ENCODE results near the gene ATP6V0A4. TPM values are rescaled to one million over a fixed set of nuclear protein-coding genes. Genes with fewer than 3 reads are reported as not detected.

Gene ATP6V0A4
- total and polyA plus RNA-seq, 2 donors (not counting 1 experiment from before 2014, with no cell fraction given), result not detected

DNA sequence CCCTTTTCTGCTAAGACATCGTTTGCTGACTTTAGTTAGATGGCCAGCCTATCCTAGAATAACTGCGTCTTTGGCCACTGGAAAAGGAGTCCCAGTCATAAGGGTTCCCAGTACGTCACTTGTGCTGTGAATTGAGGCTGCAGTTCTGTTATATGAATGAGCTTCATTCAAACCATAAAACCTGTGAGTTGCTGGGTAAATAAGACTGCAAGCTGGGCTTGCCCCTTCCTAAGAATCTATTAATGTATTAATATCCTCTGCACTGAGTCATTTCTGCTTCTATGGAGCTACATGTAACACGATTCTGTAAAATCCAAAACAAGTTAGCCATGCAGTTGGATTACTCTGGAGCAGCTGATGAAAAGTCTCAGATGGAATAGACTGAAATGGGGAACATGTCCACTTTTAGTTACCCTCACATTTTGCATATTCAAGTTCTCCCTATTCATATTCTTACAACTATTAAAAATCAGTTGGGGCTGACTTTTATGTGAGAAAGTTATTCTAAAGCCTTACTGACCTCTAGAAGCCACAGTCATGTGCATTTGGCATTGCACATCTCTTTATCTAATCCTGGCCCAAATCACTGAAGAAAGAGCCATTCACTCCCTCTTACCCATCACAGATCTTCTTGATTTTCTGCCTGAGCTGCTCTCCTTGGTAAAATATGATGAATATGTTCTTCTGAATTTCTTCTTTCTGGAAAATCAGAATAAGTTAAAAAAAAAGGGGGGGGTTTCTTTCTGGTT, 42.0 kb downstream of the ATP6V0A4 start:
- ATAC-seq (ENCODE audit: low read depth), result no peak
- intact Hi-C loops (cut with micrococcal nuclease), result no loop called here
- Histone ChIP-seq H3K79me2 (ENCODE audit: control insufficient read depth, insufficient read depth, low read length) (no peaks in the 10 kb centered on the region), H2AFZ (ENCODE audit: insufficient read depth, low read depth, low read length, poor library complexity, severe bottlenecking) (no peak overlapping the region), H3K9me3 (ENCODE audit: control extremely low read depth in 1 of 3, control insufficient read depth in 2 of 3, insufficient read depth in 1 of 3, low read length in 2 of 3) (peaks cover 0 to 10% (median 0%) of the 10 kb centered on the region in 3 donors), H3K4me2 (replicated peaks; ENCODE audit: low read depth, low read length, poor library complexity, severe bottlenecking) (no peak overlapping the region), H3K27ac (ENCODE audit: low read length in 2 of 2) (no peak overlapping the region), H3K4me1 (ENCODE audit: control insufficient read depth in 2 of 2, insufficient read depth in 2 of 2, low read length in 2 of 2) (peaks cover 0 to 2% of the 10 kb centered on the region in 2 donors), H3K36me3 (replicated peaks in 1 of 2; ENCODE audit: control extremely low read depth in 1 of 2, control insufficient read depth in 1 of 2, extremely low read depth in 1 of 2, insufficient read depth in 2 of 2, low read length in 1 of 2) (no peaks in the 10 kb centered on the region), H3K4me3 (ENCODE audit: control extremely low read depth in 1 of 5, extremely low read depth in 1 of 5, insufficient read depth in 1 of 5, low read depth in 2 of 5, low read length in 4 of 5) (no peak overlapping the region), H4K20me1 (ENCODE audit: control insufficient read depth, insufficient read depth, low read length, poor library complexity, severe bottlenecking) (no peaks in the 10 kb centered on the region), H3K9ac (ENCODE audit: low read length) (no peak overlapping the region), H3K27me3 (replicated peaks in 1 of 4; ENCODE audit: control extremely low read depth in 1 of 4, control insufficient read depth in 3 of 4, insufficient read depth in 4 of 4, low read length in 3 of 4) (no peaks in the 10 kb centered on the region)
- TF ChIP-seq, protein P1, sequence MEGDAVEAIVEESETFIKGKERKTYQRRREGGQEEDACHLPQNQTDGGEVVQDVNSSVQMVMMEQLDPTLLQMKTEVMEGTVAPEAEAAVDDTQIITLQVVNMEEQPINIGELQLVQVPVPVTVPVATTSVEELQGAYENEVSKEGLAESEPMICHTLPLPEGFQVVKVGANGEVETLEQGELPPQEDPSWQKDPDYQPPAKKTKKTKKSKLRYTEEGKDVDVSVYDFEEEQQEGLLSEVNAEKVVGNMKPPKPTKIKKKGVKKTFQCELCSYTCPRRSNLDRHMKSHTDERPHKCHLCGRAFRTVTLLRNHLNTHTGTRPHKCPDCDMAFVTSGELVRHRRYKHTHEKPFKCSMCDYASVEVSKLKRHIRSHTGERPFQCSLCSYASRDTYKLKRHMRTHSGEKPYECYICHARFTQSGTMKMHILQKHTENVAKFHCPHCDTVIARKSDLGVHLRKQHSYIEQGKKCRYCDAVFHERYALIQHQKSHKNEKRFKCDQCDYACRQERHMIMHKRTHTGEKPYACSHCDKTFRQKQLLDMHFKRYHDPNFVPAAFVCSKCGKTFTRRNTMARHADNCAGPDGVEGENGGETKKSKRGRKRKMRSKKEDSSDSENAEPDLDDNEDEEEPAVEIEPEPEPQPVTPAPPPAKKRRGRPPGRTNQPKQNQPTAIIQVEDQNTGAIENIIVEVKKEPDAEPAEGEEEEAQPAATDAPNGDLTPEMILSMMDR (IDR thresholded peaks at IDR 0.05), result no peak
- TF ChIP-seq EZH2 (IDR thresholded peaks at IDR 0.05; ENCODE audit: borderline replicate concordance, insufficient read depth, low read depth, low read length, poor library complexity, severe bottlenecking), result no peak
- H3K4me1 Mint-ChIP-seq, result no peaks in the 10 kb centered on the region
- H3K4me3 Mint-ChIP-seq, result no peak overlapping the region
- H3K27ac Mint-ChIP-seq, result no peak overlapping the region
- ChIA-PET CTCF (no interaction called here), POLR2A (no interaction called here)
- H3K9me3 Mint-ChIP-seq (ENCODE audit: insufficient read depth), result no peaks in the 10 kb centered on the region
- DNase-seq, result no peak
- no CpG with 5 or more reads among the region's 4 CpGs for WGBS (ENCODE audit: insufficient coverage)
- peaks cover 6% of the 10 kb centered on the region for H3K27me3 Mint-ChIP-seq

DNA sequence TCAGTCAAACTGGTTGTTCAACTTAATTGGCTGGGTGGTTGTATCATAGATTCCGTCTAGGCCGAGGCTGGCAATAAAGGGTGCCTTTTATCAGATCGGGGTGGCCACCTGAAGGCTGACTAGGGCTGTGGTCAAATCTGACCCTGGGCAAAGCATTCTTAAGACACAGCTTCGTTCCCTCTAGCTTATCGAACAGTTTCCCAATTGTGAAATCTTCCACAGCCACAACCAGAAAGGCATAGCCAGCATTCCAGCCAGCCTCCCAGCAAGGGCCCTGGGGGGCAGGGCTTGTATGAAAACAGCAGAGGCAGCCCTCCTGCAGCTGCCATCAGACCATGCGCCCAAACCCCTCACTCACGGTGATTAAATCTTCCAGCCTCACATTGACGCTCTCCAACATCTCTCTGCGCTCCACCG, 42.7 kb downstream of the ATP6V0A4 start:
- Histone ChIP-seq H3K4me1 (ENCODE audit: control insufficient read depth in 2 of 2, insufficient read depth in 2 of 2, low read length in 2 of 2) (peaks cover 0 to 2% of the 10 kb centered on the region in 2 donors), H3K9ac (ENCODE audit: low read length) (no peak overlapping the region), H3K9me3 (ENCODE audit: control extremely low read depth in 1 of 3, control insufficient read depth in 2 of 3, insufficient read depth in 1 of 3, low read length in 2 of 3) (peaks cover 0 to 12% (median 0%) of the 10 kb centered on the region in 3 donors), H3K27ac (ENCODE audit: low read length in 2 of 2) (no peak overlapping the region), H3K4me2 (replicated peaks; ENCODE audit: low read depth, low read length, poor library complexity, severe bottlenecking) (no peak overlapping the region), H3K27me3 (replicated peaks in 1 of 4; ENCODE audit: control extremely low read depth in 1 of 4, control insufficient read depth in 3 of 4, insufficient read depth in 4 of 4, low read length in 3 of 4) (no peaks in the 10 kb centered on the region), H4K20me1 (ENCODE audit: control insufficient read depth, insufficient read depth, low read length, poor library complexity, severe bottlenecking) (no peaks in the 10 kb centered on the region), H3K4me3 (ENCODE audit: control extremely low read depth in 1 of 5, extremely low read depth in 1 of 5, insufficient read depth in 1 of 5, low read depth in 2 of 5, low read length in 4 of 5) (no peak overlapping the region), H3K79me2 (ENCODE audit: control insufficient read depth, insufficient read depth, low read length) (no peaks in the 10 kb centered on the region), H2AFZ (ENCODE audit: insufficient read depth, low read depth, low read length, poor library complexity, severe bottlenecking) (no peak overlapping the region), H3K36me3 (replicated peaks in 1 of 2; ENCODE audit: control extremely low read depth in 1 of 2, control insufficient read depth in 1 of 2, extremely low read depth in 1 of 2, insufficient read depth in 2 of 2, low read length in 1 of 2) (no peaks in the 10 kb centered on the region)
- ChIA-PET CTCF (no interaction called here), POLR2A (no interaction called here)
- ATAC-seq (ENCODE audit: low read depth), result no peak
- Mint-ChIP-seq H3K9me3 (ENCODE audit: insufficient read depth) (no peaks in the 10 kb centered on the region), H3K27me3 (peaks cover 8% of the 10 kb centered on the region), H3K4me3 (no peak overlapping the region), H3K4me1 (no peaks in the 10 kb centered on the region), H3K27ac (no peak overlapping the region)
- TF ChIP-seq, protein P1 (IDR thresholded peaks at IDR 0.05), result no peak
- no peak for TF ChIP-seq EZH2 (IDR thresholded peaks at IDR 0.05; ENCODE audit: borderline replicate concordance, insufficient read depth, low read depth, low read length, poor library complexity, severe bottlenecking)
- DNase-seq, result no peak
- intact Hi-C loops (cut with micrococcal nuclease), result no loop called here
- WGBS (ENCODE audit: insufficient coverage), result over 99% methylated on average over 10 of the region's 10 CpGs

All from B cell (primary cell).